Fibroblast of lung (primary cell): ENCODE data around the gene CLP1. TPM values are rescaled to one million over a fixed set of nuclear protein-coding genes. Genes with fewer than 3 reads are reported as not detected.

Source experiments
- DNase-seq, 2 donors: peaks; one replicate each; pipeline versions ENCODE4 v3.0.0 to v3.0.0-alpha.2; 2010; ENCODE audit warnings: low read depth in 2 of 2
- H2AFZ ChIP-seq: 2 replicates; pipeline ENCODE4 v1.5.1; 2012; ENCODE audit warnings: low read length, control low read depth, inconsistent platforms
- H3K27ac ChIP-seq: 2 replicates; pipeline ENCODE4 v1.5.1; 2011; ENCODE audit warnings: low read length, control low read depth; ENCODE audit not compliant: insufficient read depth
- H3K27me3 ChIP-seq: 2 replicates; pipeline ENCODE4 v1.5.1; 2011; ENCODE audit warnings: mild to moderate bottlenecking, low read length; ENCODE audit not compliant: control insufficient read depth, insufficient read depth
- H3K36me3 ChIP-seq: 2 replicates; pipeline ENCODE4 v1.5.1; 2011; ENCODE audit warnings: low read length; ENCODE audit not compliant: control insufficient read depth, insufficient read depth
- H3K4me1 ChIP-seq: 2 replicates; pipeline ENCODE4 v1.5.1; 2011; ENCODE audit warnings: low read length; ENCODE audit not compliant: control insufficient read depth, insufficient read depth; ENCODE audit errors: extremely low read depth
- H3K4me2 ChIP-seq: 2 replicates; pipeline ENCODE4 v1.5.1; 2011; ENCODE audit warnings: low read length, control low read depth; ENCODE audit not compliant: insufficient read depth; ENCODE audit errors: extremely low read depth
- H3K4me3 ChIP-seq, 4 experiments: fragments of 200-600 bp in 1 of 4; sonication (generic) in 1 of 4; replicated peaks in 1 of 4; 2 replicates each; pipeline ENCODE4 v1.5.1; 2011 to 2016; ENCODE audit warnings: low read length in 4 of 4, low read depth in 3 of 4, mild to moderate bottlenecking in 3 of 4, control low read depth in 2 of 4, inconsistent platforms in 1 of 4, mixed read lengths in 1 of 4; ENCODE audit not compliant: insufficient read depth in 1 of 4; ENCODE audit errors: control extremely low read depth in 1 of 4
- H3K79me2 ChIP-seq: 2 replicates; pipeline ENCODE4 v1.5.1; 2012; ENCODE audit warnings: mild to moderate bottlenecking, low read length, inconsistent platforms; ENCODE audit not compliant: control insufficient read depth, insufficient read depth
- H3K9ac ChIP-seq: 2 replicates; pipeline ENCODE4 v1.5.1; 2011; ENCODE audit warnings: mild to moderate bottlenecking, low read length, control low read depth; ENCODE audit not compliant: insufficient read depth
- H3K9me3 ChIP-seq: 2 replicates; pipeline ENCODE4 v1.5.1; 2012; ENCODE audit warnings: low read depth, low read length; ENCODE audit not compliant: control insufficient read depth, insufficient read depth
- H4K20me1 ChIP-seq: 2 replicates; pipeline ENCODE4 v1.5.1; 2011; ENCODE audit warnings: low read length; ENCODE audit not compliant: control insufficient read depth, insufficient read depth; ENCODE audit errors: extremely low read depth
- CTCF ChIP-seq, 2 donors: IDR thresholded peaks in 1 of 2; conservative IDR thresholded peaks in 1 of 2; 1 replicate in 1 of 2; 2 replicates in 1 of 2; pipeline ENCODE4 v1.5.1; 2011 to 2012; ENCODE audit warnings: low read length in 2 of 2, control low read depth in 1 of 2, inconsistent platforms in 1 of 2, low read depth in 1 of 2, mild to moderate bottlenecking in 1 of 2
- EZH2 ChIP-seq: IDR thresholded peaks from 2 replicates; pipeline ENCODE4 v1.5.1; 2012; ENCODE audit warnings: low read length, control low read depth, mild to moderate bottlenecking; ENCODE audit errors: missing control alignments
- polyA plus RNA-seq, 2 donors: library from polyadenylated mRNA; depleted of rRNA in 1 of 2; stranded (reverse) in 1 of 2; unstranded in 1 of 2; fragments of >200 nt; gene quantifications; 2 replicates each; pipeline ENCODE4 v1.2.1, GENCODE V29; 2011 to 2012; ENCODE audit warnings: missing spikeins in 1 of 2
- total RNA-seq: library from RNA; depleted of rRNA; stranded (reverse); fragments of >200 nt; gene quantifications from 2 replicates; pipeline ENCODE4 v1.2.1, GENCODE V29; 2014

CLP1 gene
- total and polyA plus RNA-seq, 2 donors (not counting 1 experiment from before 2014, with no cell fraction given) = 13.2 to 24.1 TPM

GRCh38 chr11:57674251-57674650 is 16.7 kb downstream of the CLP1 start:
- no peak overlapping the region for H3K9ac ChIP-seq
- H3K9me3 ChIP-seq = no peaks in the 10 kb centered on the region
- H3K27ac ChIP-seq = no peak overlapping the region
- peaks cover 10% of the 10 kb centered on the region for H3K36me3 ChIP-seq
- peaks cover 68% of the 10 kb centered on the region for H3K79me2 ChIP-seq
- H3K27me3 ChIP-seq = no peaks in the 10 kb centered on the region
- H3K4me2 ChIP-seq = no peak overlapping the region
- DNase-seq = no peak
- no peak for TF ChIP-seq CTCF (conservative IDR thresholded peaks at IDR 0.05 in 1 of 2, IDR thresholded peaks at IDR 0.05 in 1 of 2; ENCODE audit: low read depth in 1 of 2, low read length in 2 of 2)
- H2AFZ ChIP-seq = no peak overlapping the region
- no peaks in the 10 kb centered on the region for H3K4me1 ChIP-seq
- H4K20me1 ChIP-seq = peaks cover 2% of the 10 kb centered on the region
- no peak overlapping the region for H3K4me3 ChIP-seq

GRCh38 chr11:57675176-57675941 is 17.8 kb downstream of the CLP1 start:
- Histone ChIP-seq H3K9ac (no peak overlapping the region), H2AFZ (no peak overlapping the region), H4K20me1 (peaks cover 4% of the 10 kb centered on the region), H3K79me2 (peaks cover 64% of the 10 kb centered on the region), H3K27ac (no peak overlapping the region), H3K9me3 (no peaks in the 10 kb centered on the region), H3K27me3 (no peaks in the 10 kb centered on the region), H3K36me3 (peaks cover 10% of the 10 kb centered on the region), H3K4me2 (no peak overlapping the region), H3K4me3 (no peak overlapping the region), H3K4me1 (peaks cover 2% of the 10 kb centered on the region)
- TF ChIP-seq CTCF (conservative IDR thresholded peaks at IDR 0.05 in 1 of 2, IDR thresholded peaks at IDR 0.05 in 1 of 2; ENCODE audit: low read depth in 1 of 2, low read length in 2 of 2) (no peak), EZH2 (no peak)
- no peak for DNase-seq

GRCh38 chr11:57679396-57679795 is 21.8 kb downstream of the CLP1 start:
- Histone ChIP-seq H4K20me1 (peaks cover 2% of the 10 kb centered on the region), H3K36me3 (peaks cover 4% of the 10 kb centered on the region), H3K27ac (no peak overlapping the region)

More at GRCh38 chr11:57679396-57679795, 21.8 kb downstream of the CLP1 start:
- no peak for TF ChIP-seq CTCF (conservative IDR thresholded peaks at IDR 0.05 in 1 of 2, IDR thresholded peaks at IDR 0.05 in 1 of 2; ENCODE audit: low read depth in 1 of 2, low read length in 2 of 2)
- TF ChIP-seq EZH2 = no peak
- Histone ChIP-seq H3K9ac (no peak overlapping the region), H3K4me2 (no peak overlapping the region), H3K27me3 (no peaks in the 10 kb centered on the region), H3K79me2 (peaks cover 52% of the 10 kb centered on the region), H3K4me1 (peaks cover 2% of the 10 kb centered on the region), H3K4me3 (no peak overlapping the region), H2AFZ (no peak overlapping the region), H3K9me3 (no peaks in the 10 kb centered on the region)
- no peak for DNase-seq
